CD4-positive, alpha-beta T cell (primary cell): ENCODE data around the gene TTLL11. TPM values are rescaled to one million over a fixed set of nuclear protein-coding genes. Genes with fewer than 3 reads are reported as not detected.

ENCODE experiments used
- ATAC-seq: fragments of 200-7000 bp; cut with Tn5 transposase; one replicate; pipeline ENCODE4 v1.10.0; 2022; ENCODE audit warnings: mild to moderate bottlenecking; ENCODE audit not compliant: poor library complexity
- CTCF ChIA-PET: fragments of 350-600 bp; sonication (Branson Sonifier 250); formaldehyde crosslinking; loops from one replicate; lab custom pipeline; 2021; ENCODE audit warnings: antibody characterized with exemption, inconsistent platforms; lab: Charles Lee
- POLR2A ChIA-PET: fragments of 350-600 bp; sonication (Branson Sonifier 250); formaldehyde crosslinking; loops from one replicate; lab custom pipeline; 2021; ENCODE audit warnings: antibody characterized with exemption, inconsistent platforms; lab: Charles Lee
- DNase-seq, 14 experiments: peaks; one replicate each; pipeline ENCODE4 v3.0.0-alpha.2; 2013 to 2020; ENCODE audit warnings: mixed read lengths in 2 of 14
- H3K27ac ChIP-seq, 2 donors: one replicate each; pipeline versions ENCODE4 v1.5.1 to v1.7.0; 2013; ENCODE audit warnings: low read length in 2 of 2, low read depth in 1 of 2, mild to moderate bottlenecking in 1 of 2
- H3K27me3 ChIP-seq, 2 experiments: 1 replicate in 1 of 2; 2 replicates in 1 of 2; pipeline versions ENCODE4 v1.6.1 to v1.7.0; 2013; ENCODE audit warnings: low read length in 2 of 2, control low read depth in 1 of 2, mild to moderate bottlenecking in 1 of 2, moderate library complexity in 1 of 2; ENCODE audit not compliant: insufficient read depth in 2 of 2, control insufficient read depth in 1 of 2
- H3K36me3 ChIP-seq: one replicate; pipeline ENCODE4 v1.6.1; 2013; ENCODE audit warnings: low read length, control low read depth; ENCODE audit not compliant: insufficient read depth
- H3K4me1 ChIP-seq: one replicate; pipeline ENCODE4 v1.6.1; 2013; ENCODE audit warnings: low read length, control low read depth; ENCODE audit not compliant: insufficient read depth
- H3K4me3 ChIP-seq: one replicate; pipeline ENCODE4 v1.5.1; 2013; ENCODE audit warnings: mild to moderate bottlenecking, low read length, moderate library complexity
- H3K9me3 ChIP-seq, 2 experiments: 1 replicate in 1 of 2; 2 replicates in 1 of 2; pipeline versions ENCODE4 v1.6.1 to v1.7.0; 2013; ENCODE audit warnings: low read length in 2 of 2, mild to moderate bottlenecking in 2 of 2, control low read depth in 1 of 2, moderate library complexity in 1 of 2; ENCODE audit not compliant: control insufficient read depth in 1 of 2, insufficient read depth in 1 of 2
- H3K27ac Mint-ChIP-seq: one replicate; pipeline ENCODE4 v1.8.0; 2020; ENCODE audit warnings: mixed read lengths
- H3K27me3 Mint-ChIP-seq: one replicate; pipeline ENCODE4 v1.8.0; 2021; ENCODE audit warnings: mixed read lengths
- H3K36me3 Mint-ChIP-seq: one replicate; pipeline ENCODE4 v1.8.0; 2021; ENCODE audit warnings: low read depth, mixed read lengths
- H3K4me1 Mint-ChIP-seq: one replicate; pipeline ENCODE4 v1.8.0; 2021; ENCODE audit warnings: low read depth, mixed read lengths
- H3K4me3 Mint-ChIP-seq: one replicate; pipeline ENCODE4 v1.8.0; 2020; ENCODE audit warnings: mild to moderate bottlenecking, mixed read lengths
- H3K9me3 Mint-ChIP-seq: one replicate; pipeline ENCODE4 v1.8.0; 2020; ENCODE audit warnings: mixed read lengths
- intact Hi-C, 2 experiments: fragments of 100-400 bp; cut with DNase I in 1 of 2; cut with micrococcal nuclease in 1 of 2; formaldehyde crosslinking; loops; one replicate each; pipeline versions ENCODE4 v1.15.1 to v1.9.0; 2023 to 2025; cut with DNase I, micrococcal nuclease
- total RNA-seq, 174 experiments: library from RNA in 2 of 174; stranded (reverse) in 2 of 174; gene quantifications; one replicate each; pipeline ENCODE4 v1.2.3 and lab custom pipeline; 2021 to 2026
- TF ChIP-seq, protein P1 (sequence below): fragments of 200-600 bp; IDR thresholded peaks from one replicate; pipeline ENCODE4 v1.8.0; 2022; ENCODE audit warnings: antibody characterized with exemption, mild to moderate bottlenecking

Gene TTLL11
- total RNA-seq, 2 experiments from 2014 or later: 1.6 to 2.3 TPM

GRCh38 chr9:121835587-121836365 is 257.3 kb downstream of the TTLL11 start:
- no peak overlapping the region for H3K27ac Mint-ChIP-seq
- no peaks in the 10 kb centered on the region for H3K4me1 Mint-ChIP-seq

DNA sequence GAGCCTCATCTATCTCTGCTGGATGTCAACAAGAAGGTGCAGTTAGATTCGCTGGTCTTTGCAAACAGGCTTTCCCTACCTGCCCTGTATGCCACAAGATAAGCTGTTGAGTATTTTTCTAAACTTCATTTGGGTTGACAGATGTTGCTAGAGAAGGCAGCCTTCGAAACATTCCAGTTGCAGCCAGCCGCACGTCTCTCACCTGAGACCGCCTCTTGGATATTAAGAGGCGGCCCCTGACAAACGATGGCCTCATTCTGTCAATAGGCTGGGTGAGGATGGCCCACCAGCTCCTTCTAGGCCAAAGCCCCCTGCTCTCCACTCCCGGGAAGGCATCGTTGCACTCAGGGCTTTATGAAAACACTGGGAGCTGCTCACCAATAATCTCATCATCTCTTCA is 260.0 kb downstream of the TTLL11 start:
- intact Hi-C loops: no loop called here
- no peaks in the 10 kb centered on the region for H3K36me3 ChIP-seq
- no peaks in the 10 kb centered on the region for H3K9me3 ChIP-seq
- no peaks in the 10 kb centered on the region for H3K27me3 Mint-ChIP-seq
- TF ChIP-seq, protein P1, sequence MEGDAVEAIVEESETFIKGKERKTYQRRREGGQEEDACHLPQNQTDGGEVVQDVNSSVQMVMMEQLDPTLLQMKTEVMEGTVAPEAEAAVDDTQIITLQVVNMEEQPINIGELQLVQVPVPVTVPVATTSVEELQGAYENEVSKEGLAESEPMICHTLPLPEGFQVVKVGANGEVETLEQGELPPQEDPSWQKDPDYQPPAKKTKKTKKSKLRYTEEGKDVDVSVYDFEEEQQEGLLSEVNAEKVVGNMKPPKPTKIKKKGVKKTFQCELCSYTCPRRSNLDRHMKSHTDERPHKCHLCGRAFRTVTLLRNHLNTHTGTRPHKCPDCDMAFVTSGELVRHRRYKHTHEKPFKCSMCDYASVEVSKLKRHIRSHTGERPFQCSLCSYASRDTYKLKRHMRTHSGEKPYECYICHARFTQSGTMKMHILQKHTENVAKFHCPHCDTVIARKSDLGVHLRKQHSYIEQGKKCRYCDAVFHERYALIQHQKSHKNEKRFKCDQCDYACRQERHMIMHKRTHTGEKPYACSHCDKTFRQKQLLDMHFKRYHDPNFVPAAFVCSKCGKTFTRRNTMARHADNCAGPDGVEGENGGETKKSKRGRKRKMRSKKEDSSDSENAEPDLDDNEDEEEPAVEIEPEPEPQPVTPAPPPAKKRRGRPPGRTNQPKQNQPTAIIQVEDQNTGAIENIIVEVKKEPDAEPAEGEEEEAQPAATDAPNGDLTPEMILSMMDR: no peak
- H3K9me3 Mint-ChIP-seq: no peaks in the 10 kb centered on the region
- H3K27ac ChIP-seq: no peak overlapping the region
- ChIA-PET POLR2A (no interaction called here), CTCF (no interaction called here)
- no peaks in the 10 kb centered on the region for H3K27me3 ChIP-seq
- H3K4me1 ChIP-seq: no peaks in the 10 kb centered on the region
- H3K4me3 Mint-ChIP-seq: no peak overlapping the region
- H3K36me3 Mint-ChIP-seq: no peaks in the 10 kb centered on the region
- H3K27ac Mint-ChIP-seq: no peak overlapping the region
- ATAC-seq: no peak
- DNase-seq: no peak
- H3K4me1 Mint-ChIP-seq: no peaks in the 10 kb centered on the region
- no peak overlapping the region for H3K4me3 ChIP-seq

More at GRCh38 chr9:121835587-121836365, 257.3 kb downstream of the TTLL11 start:
- ATAC-seq (no peak), DNase-seq (no peak)
- Histone ChIP-seq H3K4me1 (no peaks in the 10 kb centered on the region), H3K4me3 (no peak overlapping the region), H3K36me3 (no peaks in the 10 kb centered on the region), H3K27ac (no peak overlapping the region), H3K9me3 (no peaks in the 10 kb centered on the region), H3K27me3 (no peaks in the 10 kb centered on the region)
- intact Hi-C loops: no loop called here
- Mint-ChIP-seq H3K36me3 (no peaks in the 10 kb centered on the region), H3K4me3 (no peak overlapping the region), H3K9me3 (no peaks in the 10 kb centered on the region), H3K27me3 (no peaks in the 10 kb centered on the region)
- TF ChIP-seq, protein P1: no peak
- POLR2A ChIA-PET: no interaction called here
- CTCF ChIA-PET: no interaction called here

DNA sequence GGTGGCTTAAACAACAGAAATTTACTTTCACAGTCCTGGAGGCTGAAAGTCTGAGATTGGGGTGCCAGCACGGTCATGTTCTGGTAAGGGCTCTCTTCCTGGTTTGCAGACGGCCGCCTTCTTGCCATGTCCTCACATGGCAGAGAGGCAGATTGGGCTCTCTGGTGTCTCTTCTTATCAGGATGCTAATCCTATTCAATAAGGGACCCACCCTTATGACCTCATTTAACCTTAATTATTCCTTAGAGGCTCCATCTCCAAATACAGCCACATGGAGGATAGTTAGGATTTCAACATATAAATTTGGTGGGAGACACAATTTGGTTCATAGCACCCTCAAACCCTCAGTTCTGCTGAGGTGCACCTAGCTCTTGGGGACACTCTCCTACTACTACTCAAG is 261.2 kb downstream of the TTLL11 start:
- POLR2A ChIA-PET: no interaction called here
- no peak for ATAC-seq

More for the DNA sequence above, 261.2 kb downstream of the TTLL11 start:
- no peaks in the 10 kb centered on the region for H3K27me3 ChIP-seq
- no peak overlapping the region for H3K27ac ChIP-seq
- TF ChIP-seq, protein P1: no peak
- Mint-ChIP-seq H3K4me1 (no peaks in the 10 kb centered on the region), H3K9me3 (no peaks in the 10 kb centered on the region), H3K27me3 (no peaks in the 10 kb centered on the region), H3K27ac (no peak overlapping the region), H3K4me3 (no peak overlapping the region), H3K36me3 (no peaks in the 10 kb centered on the region)
- no peaks in the 10 kb centered on the region for H3K36me3 ChIP-seq
- H3K9me3 ChIP-seq: no peaks in the 10 kb centered on the region
- H3K4me3 ChIP-seq: no peak overlapping the region
- CTCF ChIA-PET: no interaction called here
- intact Hi-C loops: no loop called here
- DNase-seq: no peak
- no peaks in the 10 kb centered on the region for H3K4me1 ChIP-seq
